CD4-positive, alpha-beta T cell treated with Interleukin-12 subunit alpha and Interleukin-12 subunit beta, for 1 hour (primary cell): Measurements from ENCODE around the gene NGEF.

Source experiments
- DNase-seq: peaks from one replicate; pipeline ENCODE4 v3.0.0-alpha.2; 2020

NGEF gene

DNA sequence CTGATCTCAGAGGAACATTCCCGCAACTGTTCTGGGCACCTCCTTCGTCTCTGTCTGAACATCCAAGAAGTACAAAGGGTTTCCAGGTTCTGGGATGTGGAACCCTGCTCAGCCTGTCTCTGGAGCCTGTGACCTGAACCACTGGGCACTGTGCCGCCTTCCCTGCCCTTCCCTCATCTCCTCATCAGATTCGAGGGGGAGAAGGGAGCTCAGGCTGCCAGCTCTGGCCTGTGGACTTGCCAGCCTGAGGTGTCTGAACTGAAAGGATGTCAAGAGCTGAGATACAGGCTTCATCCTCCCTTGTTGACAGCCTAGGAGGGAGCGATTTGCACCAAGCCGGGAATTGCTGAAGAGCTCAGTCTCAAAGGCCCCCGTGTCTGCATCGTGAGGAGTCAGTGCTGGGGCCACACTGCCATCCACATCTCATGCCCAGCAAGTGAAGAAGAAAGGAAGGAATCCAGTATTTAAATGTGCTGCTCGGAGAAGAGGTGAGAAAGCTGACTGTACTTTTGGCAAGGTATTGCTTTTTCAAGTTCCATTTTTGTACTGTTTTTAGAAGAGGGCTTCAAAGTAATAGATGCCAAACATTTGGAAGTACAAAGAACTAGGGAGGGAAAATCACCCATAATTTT lies 32.0 kb upstream of the NGEF start:
- no peak for DNase-seq

DNA sequence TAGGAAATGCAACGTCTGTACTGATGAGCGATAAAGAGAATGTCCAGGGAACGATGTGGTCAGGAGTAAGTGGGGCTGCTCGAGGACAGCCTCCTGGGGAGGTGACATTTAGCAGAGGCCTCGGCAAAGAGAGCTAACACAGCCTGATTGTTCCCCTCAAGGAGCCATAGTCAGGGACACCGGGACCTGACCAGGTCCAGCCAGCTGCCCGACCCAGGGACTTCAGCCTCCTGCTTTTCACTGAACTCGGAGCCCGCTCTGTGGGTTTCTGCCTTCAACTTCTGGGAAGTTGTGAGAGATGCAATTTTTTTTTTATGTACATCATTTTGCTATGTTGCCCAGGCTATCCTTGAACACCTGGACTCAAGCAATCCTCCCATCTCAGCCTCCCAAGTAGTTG lies 29.5 kb upstream of the NGEF start:
- DNase-seq: no peak

DNA sequence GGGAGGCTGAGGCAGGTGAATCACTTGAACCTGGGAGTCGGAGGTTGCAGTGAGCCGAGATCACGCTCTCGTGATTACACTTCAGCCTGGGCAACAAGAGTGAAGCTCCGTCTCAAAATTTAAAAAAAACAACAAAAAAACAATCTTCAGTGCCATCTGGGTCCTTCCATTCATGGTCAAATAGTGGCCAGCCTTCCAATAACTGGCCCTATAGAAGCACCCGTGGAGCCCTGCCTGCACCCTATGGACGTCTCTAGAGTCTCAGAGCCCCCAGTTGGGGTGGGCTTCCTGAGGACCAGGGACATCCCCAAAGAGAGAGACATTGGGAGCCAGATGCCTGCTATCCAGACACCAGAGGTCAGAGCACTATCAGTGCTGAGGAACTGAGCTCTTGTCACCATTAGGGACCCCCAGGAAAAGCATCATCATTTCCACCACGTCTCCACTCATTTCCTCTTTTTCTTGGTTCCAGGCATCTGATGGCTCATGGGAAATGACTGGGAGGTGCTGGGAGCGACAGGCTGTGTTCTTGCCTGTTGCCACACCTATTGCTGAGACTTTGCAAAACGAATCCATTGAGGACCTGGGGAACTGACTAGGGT lies 28.8 kb upstream of the NGEF start:
- DNase-seq: no peak

DNA sequence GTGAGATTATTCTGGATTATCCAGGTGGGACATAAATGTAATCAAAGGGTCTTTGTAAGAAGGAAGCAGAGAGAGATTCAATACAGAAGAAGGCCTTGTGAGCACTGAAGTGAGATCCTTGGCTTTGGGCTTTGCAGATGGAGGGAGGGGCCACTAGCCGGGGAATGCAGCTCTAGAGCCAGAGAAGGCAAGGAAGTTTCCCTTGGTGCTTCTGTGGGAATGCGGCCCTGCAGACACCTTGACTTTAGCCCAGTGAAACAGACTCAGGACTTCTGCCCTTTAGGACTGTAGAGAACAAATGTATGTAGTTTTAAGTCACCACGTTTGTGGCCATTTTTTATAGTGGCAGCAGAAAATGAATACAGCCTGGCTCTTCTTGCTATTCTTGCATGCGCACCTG lies 27.5 kb upstream of the NGEF start:
- no peak for DNase-seq

DNA sequence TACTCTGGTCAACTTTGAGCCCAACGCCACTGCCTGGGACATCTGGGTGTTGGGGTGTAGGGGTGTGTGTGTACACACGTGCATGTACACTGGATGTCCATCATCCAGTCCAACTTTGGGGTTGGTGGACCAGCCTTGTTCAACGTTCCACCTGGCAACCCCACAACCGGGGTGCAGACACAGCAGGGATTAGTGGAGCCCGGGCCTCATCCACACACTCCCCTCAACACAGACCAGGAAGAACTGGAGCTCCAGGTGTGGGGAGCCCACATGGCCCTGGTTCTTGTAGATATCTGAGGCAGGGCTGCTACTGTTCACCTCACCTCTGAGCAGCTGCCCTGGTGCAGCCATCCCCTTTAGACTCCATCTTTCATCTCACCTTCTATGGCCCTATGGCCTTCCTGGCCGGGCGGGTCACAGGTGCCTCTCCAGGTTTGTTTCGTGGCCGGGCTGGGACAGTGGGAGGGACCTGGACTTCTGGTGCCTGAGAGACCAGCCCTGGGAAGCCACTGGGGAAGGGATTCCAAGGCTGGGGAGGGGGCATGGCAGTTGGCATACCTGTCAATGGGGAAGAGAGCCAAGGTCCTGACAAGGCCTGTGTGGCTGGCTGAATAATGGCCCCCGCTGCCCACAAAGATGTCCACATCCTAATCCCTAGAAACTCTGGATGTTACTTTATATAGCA lies 26.9 kb upstream of the NGEF start:
- no peak for DNase-seq

DNA sequence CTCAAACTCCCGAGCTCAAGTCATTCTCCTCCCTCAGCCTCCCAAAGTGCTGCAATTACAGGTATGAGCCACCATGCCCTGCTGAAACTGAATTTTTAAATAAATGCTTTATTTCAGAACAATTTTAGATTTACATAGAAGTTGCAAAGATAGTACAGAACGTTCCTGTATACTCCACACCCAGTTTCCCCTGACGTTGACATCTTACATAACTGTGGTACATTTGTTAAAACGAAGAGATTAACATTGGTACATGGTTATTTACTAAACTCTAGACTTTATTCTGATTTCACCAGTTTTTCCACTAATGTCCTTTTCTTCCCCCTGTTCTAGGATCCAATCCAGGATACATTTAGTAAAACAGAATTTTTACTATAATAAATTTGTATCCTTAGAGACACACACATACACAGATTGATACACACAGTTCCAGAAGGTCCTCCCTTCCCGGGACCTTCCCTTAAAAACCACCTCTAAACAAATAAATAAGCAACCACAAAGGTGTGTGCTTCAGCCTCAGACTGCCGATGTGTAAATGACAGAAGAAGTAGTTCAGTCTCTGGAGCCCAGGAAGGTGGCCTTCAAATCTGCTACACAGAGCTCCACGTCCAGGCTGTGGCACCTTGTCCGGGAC lies 26.3 kb upstream of the NGEF start:
- DNase-seq: no peak

DNA sequence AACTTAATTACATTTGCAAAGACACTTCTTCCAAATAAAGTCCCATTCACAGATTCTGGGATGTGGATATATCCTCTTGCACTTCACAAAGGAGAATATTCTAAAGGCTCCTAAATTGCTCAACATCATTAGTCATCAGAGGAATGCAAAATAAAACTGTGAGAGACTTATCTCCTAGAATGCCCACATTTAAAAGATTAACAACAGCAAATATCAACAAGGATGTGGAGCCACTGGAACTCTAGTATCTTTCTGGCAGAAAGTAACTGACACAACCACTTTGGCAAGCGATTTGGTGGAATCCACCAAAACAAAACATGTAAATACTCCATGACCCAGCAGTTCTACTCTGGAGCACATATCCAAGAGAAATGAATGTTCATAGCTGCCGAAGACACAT lies 24.0 kb upstream of the NGEF start:
- no peak for DNase-seq

DNA sequence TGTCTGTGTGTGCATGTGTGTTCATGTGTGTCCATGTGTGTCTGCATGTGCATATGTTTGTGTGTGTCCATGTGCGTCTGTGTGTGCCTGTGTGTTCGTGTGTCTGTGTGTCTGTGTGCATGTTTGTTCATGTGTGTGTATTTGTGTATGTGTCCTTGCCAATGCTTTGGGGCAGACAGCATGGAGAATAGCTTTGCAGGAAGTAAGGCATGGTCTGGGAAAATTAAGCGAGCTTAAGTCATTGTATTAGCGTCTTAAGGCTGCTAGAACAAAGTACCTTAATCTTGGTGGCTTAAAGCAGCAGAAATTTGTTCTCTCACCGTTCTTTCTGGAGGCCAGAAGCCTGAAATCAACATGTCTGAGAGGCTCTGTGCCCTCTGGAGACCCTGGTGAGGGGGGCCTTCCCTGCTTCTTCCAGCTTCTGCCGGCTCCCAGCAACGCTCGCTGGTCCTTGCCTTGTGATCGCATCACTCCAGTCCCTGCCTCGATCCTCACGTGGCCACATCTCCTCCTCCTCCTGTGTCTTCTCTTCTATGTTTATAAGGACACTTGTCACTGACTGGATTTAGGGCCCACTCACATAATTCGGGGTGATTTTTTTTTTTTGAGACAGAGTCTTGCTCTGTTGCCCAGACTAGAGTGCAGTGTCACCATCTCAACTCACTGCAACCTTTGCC lies 23.2 kb upstream of the NGEF start:
- DNase-seq: no peak

DNA sequence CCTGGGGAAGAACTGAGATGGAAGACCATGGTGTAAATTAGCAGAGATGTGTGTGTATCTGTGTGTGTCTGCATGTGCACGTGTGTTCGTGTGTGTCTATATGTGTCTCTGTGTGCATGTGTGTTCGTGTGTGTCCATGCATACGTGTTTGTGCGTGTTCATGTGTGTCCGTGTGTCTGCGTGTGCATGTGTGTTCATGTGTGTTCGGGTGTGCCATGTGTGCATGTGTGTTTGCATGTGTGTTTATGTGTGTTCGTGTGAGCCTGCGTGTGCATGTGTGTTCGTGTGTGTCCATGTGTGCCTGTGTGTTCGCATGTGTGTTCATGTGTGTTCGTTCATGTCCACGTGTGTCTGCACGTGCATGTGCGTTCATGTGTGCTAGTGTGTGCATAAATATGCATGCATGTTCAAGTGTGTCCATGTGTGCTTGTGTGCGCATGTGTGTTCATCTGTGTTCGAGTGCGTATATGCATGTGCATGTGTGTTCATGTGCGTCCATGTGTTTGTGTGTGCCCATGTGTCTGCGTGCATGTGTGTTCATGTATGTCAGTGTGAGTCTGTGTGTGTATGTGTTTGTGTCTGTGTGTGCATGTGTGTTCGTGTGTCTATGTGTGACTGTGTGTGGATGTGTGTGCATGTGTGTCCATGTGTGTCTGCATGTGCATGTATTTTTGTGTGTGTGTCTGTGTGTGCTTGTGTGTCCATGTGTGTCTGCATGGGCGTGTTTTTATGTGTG lies 22.5 kb upstream of the NGEF start:
- no peak for DNase-seq

DNA sequence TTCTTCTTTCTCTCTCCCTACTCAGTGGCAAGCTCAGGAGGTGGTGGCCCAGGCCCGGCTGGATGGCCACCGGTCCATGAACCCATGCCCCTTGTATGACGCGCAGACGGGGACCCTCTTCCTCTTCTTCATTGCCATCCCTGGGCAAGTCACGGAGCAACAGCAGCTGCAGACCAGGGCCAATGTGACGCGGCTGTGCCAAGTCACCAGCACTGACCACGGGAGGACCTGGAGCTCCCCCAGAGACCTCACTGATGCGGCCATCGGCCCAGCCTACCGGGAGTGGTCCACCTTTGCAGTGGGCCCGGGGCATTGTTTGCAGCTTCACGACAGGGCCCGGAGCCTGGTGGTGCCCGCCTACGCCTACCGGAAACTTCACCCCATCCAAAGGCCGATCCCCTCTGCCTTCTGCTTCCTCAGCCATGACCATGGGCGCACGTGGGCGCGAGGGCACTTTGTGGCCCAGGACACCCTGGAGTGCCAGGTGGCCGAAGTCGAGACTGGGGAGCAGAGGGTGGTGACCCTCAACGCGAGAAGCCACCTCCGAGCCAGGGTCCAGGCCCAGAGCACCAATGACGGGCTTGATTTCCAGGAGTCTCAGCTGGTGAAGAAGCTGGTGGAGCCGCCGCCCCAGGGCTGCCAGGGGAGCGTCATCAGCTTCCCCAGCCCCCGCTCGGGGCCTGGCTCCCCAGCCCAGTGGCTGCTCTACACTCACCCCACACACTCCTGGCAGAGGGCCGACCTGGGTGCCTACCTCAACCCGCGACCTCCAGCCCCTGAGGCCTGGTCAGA lies 21.2 kb upstream of the NGEF start:
- DNase-seq: no peak

DNA sequence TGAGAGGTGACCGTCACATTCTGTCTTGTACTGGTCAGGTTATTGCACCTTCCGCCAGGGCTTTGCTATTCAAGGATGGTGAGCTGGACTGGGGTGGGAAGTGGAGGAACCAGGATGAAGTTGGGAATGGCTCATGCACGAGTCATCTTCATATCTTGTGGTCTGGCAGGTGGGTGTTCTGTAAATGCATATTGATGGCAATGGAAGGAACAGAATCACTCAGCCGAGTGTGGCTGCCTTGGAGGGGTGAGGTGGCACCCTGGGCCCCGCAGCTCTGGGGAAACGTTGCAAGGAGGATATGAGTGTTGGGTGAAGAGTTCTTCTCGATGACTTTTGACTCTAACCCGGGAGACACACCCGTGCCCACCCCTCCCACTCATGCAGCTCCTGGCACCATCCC lies 20.6 kb upstream of the NGEF start:
- DNase-seq: no peak

DNA sequence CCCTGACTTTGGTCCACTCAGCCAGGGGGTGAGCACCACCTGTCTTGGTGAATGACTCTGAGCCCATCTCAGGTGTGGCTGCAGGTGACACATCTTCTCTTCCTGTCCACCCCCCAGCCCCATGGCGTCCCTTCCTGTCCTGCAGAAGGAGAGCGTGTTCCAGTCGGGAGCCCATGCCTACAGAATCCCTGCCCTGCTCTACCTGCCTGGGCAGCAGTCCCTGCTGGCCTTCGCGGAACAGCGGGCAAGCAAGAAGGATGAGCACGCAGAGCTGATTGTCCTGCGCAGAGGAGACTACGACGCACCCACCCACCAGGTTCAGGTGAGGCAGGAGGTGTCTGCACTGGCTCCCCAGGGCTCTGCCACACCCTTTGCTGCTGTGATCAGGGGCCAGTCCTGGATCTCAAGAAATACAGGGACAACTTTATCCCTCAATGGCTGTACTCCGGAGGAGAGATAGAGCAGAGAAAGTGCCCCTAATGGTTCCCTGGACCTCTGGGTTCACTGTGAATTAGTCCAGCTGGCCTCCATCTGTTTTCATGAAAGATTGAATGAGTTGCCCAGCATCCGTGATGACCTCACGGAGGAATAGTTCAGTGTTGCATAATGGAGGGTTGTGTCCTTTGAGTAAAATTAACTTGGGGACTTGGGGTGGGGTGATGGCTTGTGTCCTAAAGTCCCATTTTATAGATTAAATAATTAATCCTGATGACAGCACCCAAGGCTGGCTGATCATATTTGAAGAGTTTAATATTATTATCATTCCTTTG lies 19.7 kb upstream of the NGEF start, which contains the start of gene NEU2:
NEU2 (plus strand) TSS at position 122 of the 770 bp plus-strand sequence; CDS start at position 122, 0 bp downstream.
- no peak for DNase-seq

DNA sequence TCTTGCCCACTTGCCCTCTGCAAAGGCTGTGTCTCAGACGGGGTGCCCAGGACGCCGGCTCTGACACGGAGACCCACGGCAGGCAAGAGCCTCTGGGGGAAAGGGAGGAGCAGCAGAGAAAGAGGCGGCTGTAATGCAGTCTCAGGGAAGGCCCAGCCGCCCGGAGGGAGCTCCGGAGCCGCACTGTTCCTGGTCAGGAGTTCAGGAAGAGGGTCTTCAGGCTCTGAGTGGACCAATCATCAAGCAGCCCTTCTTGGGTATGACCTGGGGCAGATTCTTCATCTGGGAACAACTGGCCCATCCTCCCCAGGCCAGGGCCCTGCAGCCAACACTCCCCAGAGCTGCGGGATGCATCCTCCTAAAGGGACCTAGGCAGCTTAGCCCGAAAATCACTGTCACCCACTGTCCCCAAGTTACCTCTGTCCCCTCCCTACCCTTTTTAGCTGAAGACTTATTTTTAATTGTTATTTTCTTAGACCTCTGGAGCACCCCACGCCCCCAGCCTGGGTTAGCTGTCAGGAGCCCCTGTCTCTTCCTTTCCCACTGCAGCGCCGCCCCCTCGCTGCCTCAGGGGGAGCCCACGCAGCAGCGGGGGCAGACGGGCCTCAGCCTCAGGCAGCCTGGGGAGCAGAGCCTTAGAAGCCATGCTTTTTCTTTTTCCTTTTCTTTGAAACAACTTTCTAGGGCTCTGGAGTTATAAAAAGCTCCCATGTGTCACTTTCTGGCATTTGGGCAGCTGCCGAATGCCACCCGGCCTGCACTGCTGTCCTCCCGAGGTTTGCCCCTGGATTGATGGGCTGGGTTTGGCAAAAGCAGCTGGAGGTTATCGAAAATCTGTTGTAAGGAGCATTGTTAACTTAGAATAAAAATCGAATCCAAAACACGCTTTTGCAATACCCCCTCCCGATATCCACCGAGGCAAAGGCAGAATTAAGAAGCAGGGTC lies 18.8 kb upstream of the NGEF start:
- no peak for DNase-seq

DNA sequence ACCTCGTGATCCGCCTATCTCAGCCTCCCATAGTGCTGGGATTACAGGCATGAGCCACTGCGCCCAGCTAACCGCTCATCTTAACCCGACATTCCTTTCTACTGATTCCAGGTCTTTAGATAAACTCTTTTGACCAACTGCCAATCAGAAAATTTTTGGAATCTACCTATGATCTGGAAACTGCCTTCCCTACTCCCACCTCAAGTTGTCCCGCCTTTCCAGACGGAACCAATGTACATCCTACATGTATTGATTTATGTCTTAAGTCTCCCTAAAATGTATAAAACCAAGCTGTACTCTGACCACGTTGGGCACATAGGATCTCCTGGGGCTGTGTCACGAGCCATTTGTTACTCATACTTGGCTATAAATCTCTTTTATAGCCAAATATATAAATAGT lies 16.3 kb upstream of the NGEF start:
- DNase-seq: no peak

DNA sequence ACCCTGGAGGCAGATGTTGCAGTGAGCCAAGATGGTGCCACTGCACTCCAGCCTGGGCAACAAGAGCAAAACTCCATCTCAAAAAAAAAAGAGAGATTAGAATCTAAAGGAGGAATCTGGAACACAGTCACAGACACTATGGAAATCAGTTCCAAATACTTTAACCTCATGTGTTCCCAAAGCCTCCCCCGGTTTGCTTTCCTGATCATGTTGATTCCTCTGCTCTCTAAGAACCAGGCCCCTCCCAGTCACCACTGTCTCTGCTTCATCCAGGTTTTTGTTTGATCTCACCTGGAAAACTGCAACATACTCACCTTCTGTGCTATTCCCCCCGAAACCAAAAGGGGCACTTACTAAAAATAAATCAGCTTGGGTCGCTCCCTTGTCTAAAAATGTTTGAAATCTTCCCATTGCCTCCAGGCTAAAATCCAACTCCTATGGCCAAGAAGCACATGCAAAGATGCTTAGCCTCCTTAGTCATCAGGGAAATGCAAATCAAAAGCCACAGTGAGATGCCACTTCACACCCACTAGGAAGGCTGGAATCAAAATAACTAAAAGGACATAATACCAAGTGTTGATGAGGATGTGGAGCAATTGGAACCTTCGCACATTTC lies 13.2 kb upstream of the NGEF start:
- DNase-seq: no peak

DNA sequence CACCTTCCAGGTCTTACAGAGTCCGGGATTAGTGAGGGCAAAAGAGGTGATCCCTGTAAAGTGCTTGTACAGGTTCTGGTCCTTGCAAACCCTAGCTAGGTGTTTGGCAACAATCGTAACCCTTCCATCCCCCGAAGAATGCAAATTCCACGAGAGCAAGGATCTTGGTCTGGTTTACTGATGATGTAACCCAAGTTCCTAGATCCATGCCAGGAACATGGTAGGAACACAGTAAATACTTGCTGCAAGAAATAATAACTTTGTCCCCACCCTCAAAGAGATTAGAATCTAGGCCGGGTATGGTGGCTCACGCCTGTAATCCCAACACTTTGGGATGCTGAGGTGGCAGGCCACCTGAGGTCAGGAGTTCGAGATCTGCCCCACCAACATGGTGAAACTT lies 12.7 kb upstream of the NGEF start:
- no peak for DNase-seq

DNA sequence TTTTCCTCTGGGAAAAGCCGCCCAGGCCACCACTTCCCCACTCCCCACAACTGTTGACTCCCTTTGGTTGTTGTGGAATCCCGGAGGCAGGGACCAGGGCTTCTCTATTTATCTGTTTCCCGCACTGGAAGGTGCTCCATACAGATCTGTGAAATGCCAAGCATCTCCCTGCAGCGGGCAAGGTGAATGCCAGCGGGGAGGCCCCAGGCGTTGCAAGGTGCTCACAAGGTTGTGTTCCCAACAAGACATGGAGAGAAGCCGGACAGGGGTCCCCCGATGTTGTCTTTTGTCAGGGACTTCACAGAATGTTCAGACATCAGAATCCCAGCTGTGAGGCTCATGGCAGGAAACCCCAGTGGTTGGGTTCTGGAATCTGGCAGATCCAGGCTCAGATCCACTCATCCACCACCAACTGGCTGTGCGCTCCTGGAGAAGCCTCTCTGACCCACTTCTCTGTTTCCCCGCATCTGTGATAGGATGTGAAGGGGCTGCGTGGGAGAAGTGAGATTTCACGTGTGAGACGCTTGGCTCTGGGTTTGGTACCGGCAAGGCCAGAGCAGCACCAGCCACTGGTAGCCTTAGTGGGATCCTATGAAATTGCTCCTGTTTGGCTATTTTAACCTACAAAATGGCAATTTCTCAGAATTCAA lies 10.8 kb upstream of the NGEF start:
- no peak for DNase-seq

DNA sequence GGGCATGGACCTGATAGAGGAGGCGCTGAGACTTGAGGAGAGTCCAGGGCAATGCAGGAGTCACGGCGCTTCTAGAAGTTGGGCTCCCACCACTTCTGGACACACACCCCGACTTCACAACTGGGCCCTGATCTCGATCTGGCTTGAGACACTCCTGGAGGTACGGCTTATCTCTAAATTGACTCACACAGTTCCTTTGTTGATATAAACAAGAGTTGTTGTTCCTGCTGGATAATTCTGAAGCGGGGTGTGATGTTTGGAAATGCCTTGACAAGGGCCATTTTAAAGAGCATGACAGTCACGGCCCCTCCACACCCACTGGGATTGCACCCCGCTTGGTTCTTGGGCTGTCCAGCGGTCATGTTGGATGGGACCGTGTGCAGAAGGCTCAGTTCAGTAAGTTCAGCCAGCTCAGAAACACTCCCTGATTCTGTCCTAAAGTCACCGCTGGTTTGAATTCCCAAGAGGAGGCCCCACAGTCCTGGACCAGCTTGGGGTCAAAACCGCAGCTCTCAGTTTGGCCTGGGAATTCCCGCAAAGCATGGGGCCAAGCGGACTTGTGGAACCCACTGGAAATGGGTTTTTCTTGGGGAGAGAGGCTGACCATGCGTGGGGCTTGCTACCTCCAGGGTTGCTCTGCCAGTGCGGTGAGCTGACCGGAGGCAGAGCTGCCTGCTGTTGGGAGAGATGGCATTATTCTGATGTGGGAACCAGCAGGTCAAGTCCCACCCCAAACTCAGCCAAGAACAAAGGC lies 10.1 kb upstream of the NGEF start:
- no peak for DNase-seq
